Erythroblast (primary cell): ENCODE results near the gene OSBP2.

Experiments used
- GATA1 ChIP-seq: IDR thresholded peaks from 2 replicates; pipeline ENCODE4 v1.6.1; 2011; ENCODE audit warnings: low read depth, mild to moderate bottlenecking, control low read depth, low read length, moderate library complexity
- POLR2A ChIP-seq: IDR thresholded peaks from 2 replicates; pipeline ENCODE4 v1.6.1; 2011; ENCODE audit warnings: mild to moderate bottlenecking, low read length

GRCh38 chr22:30864441-30865420, 170.1 kb downstream of the OSBP2 start:
- TF ChIP-seq POLR2A (no peak), GATA1 (no peak)
